GM12801 (cell line): ENCODE results near the gene FRMD4A.

Experiments
- CTCF ChIP-seq: IDR thresholded peaks from one replicate; pipeline ENCODE4 v1.5.1; 2011; ENCODE audit warnings: control low read depth; ENCODE audit not compliant: insufficient read length; ENCODE audit errors: extremely low read depth

The FRMD4A gene

GRCh38 chr10:13844651-13845050 lies 486.1 kb downstream of the FRMD4A start:
- no peak for TF ChIP-seq CTCF

- TF ChIP-seq CTCF = no peak
Measured at GRCh38 chr10:13842117-13842516, 488.6 kb downstream of the FRMD4A start.

- no peak for TF ChIP-seq CTCF
Measured at GRCh38 chr10:13840036-13840435, 490.7 kb downstream of the FRMD4A start.

GRCh38 chr10:13839430-13839990 lies 491.2 kb downstream of the FRMD4A start:
- TF ChIP-seq CTCF = no peak

- no peak for TF ChIP-seq CTCF
Measured at GRCh38 chr10:13839030-13839429, 491.7 kb downstream of the FRMD4A start.

GRCh38 chr10:13837966-13838365 lies 492.8 kb downstream of the FRMD4A start:
- TF ChIP-seq CTCF = no peak

GRCh38 chr10:13834581-13835286 lies 496.0 kb downstream of the FRMD4A start:
- TF ChIP-seq CTCF = no peak
